AG09309 (cell line): Measurements from ENCODE around the gene COLEC11.

Source experiments
- DNase-seq: peaks from one replicate; pipeline ENCODE4 v3.0.0-alpha.2; 2010; ENCODE audit warnings: low read depth
- H3K4me3 ChIP-seq: 2 replicates; pipeline ENCODE4 v1.5.1; 2011; ENCODE audit warnings: mild to moderate bottlenecking, low read depth, low read length, moderate library complexity; ENCODE audit not compliant: control insufficient read depth
- CTCF ChIP-seq: IDR thresholded peaks from 2 replicates; pipeline ENCODE4 v1.5.1; 2011; ENCODE audit warnings: mild to moderate bottlenecking, low read depth, low read length, inconsistent platforms; ENCODE audit not compliant: insufficient read depth, control insufficient read depth; ENCODE audit errors: missing control alignments

Gene COLEC11

DNA sequence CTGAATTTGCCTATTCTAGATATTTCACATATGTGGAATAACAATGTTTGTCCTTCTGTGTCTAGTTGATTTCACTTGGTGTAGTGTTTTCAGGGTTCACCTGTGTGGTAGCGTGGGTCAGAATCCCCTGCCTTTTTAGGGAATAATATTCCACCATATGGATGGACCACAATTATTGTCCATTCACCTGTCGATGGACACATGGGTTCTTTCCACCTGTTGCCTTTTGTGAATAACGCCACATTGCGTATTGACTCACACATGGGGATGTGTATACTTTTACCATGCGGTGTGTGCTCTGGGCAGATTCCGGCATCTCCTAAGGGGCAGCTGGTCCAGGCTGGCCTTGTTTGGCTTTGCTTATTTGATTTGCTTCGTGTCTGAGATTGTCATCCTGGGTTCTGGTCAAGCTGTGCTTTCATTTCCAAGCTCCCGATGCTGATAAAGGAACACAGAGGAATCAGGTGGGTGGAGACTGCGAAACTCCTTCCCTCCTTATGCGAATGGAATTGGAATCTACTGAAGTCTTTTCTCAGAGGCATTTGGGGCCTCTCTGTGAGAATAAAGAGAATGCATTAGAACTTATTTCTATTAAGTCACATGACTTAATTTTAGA lies 44.2 kb downstream of the COLEC11 start:
- no peak overlapping the region for H3K4me3 ChIP-seq
- no peak for TF ChIP-seq CTCF
- no peak for DNase-seq

GRCh38 chr2:3639653-3640052 lies 44.7 kb downstream of the COLEC11 start:
- no peak for TF ChIP-seq CTCF
- no peak overlapping the region for H3K4me3 ChIP-seq
- no peak for DNase-seq

DNA sequence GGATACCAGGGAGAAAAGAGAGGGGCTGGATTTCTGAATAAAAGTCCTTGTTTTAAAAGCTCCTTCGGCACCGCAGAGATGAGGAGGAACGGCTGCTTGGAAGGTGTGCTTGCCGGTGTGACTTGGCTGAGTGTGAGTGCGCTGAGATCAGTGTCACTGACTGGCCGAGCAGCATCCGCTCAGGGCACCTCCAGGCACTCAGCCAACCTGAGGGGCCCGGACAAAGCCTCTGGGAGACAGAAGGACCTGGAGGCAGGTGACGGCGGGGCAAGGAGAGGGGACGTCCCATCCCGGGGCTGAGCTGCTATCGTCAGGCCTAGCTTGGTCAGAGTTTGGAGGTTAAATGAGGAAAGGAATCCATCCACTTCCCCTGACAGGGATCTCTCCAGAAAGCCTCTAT lies 46.3 kb downstream of the COLEC11 start:
- no peak for DNase-seq
- no peak overlapping the region for H3K4me3 ChIP-seq
- TF ChIP-seq CTCF, result no peak

DNA sequence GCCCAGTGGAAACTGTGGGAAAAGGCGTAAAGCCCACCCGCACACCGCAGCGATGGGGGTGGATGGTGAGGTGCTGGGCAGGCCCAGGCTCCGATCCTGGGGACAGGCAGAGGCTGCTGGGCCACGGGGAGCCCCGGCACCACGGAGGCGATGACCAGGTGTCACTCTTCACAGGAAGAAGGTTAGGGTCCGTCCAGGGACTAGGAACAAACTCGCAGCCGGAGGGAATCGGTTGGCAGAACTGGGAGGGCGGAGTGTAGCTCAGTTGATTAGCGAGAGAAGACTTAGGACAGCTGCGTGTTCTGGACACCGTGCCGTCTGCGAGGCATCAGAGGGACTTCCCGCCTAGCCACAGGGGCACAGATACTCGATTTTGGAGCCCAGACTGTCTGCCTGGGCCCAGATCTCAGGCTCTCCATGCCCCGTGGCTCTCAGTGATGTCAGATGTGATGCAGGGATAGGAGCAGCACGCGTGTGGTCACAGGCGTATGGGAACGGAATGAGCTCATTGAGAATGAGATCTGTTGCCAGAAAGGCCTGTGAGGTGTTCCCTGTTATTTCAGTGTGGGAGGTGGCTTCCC lies 47.0 kb downstream of the COLEC11 start:
- no peak for TF ChIP-seq CTCF
- DNase-seq, result no peak
- no peak overlapping the region for H3K4me3 ChIP-seq

DNA sequence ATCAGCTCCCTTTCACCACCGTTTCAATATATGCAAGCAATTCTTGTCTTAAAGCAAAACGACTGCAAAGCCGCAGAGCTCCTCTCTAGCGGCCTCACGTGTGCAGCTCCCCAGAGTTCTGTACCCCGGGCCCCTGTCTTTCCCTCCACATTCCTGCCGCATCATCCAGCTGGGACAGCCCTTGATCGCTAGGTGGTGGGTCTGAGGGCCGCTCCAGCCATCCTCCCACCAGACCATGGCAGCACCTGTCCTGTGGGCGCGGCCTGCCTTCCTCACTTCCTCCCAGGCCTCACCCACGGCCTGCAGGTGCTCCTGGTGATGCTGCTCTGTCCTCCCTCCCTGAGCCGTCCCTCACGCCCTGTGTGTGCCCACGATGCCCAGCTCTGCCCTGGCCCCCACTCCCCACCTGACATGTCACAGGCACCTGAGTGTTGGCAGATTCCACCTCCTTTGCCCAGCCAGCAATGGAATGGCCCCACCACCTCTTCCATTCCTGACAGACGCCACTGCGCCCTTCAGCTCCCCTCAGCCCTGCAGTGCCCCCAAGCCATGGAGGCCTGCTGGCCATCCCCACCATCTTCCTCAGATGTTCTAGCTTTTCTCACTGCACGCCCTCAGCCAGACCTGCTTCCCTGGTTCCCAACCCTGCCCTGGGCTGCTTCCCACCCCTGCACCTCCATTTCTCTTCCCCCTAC lies 47.8 kb downstream of the COLEC11 start:
- H3K4me3 ChIP-seq, result no peak overlapping the region
- TF ChIP-seq CTCF, result no peak
- DNase-seq, result no peak

DNA sequence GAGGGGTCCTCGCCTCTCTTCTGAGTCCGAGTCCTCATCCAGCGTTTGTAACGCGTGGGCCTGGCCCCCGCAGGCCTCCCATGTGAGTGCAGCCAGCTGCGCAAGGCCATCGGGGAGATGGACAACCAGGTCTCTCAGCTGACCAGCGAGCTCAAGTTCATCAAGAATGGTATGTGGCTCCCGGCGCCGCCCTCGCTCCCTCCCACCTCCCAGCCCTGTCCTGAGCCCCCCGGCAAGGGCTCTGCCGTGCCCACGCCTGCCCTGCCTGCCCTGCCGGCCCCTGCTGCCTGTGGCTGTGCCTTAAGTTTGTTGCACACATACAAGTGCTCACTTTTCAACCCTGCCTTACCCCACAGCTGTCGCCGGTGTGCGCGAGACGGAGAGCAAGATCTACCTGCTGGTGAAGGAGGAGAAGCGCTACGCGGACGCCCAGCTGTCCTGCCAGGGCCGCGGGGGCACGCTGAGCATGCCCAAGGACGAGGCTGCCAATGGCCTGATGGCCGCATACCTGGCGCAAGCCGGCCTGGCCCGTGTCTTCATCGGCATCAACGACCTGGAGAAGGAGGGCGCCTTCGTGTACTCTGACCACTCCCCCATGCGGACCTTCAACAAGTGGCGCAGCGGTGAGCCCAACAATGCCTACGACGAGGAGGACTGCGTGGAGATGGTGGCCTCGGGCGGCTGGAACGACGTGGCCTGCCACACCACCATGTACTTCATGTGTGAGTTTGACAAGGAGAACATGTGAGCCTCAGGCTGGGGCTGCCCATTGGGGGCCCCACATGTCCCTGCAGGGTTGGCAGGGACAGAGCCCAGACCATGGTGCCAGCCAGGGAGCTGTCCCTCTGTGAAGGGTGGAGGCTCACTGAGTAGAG lies 48.7 kb downstream of the COLEC11 start:
- TF ChIP-seq CTCF, result no peak
- no peak overlapping the region for H3K4me3 ChIP-seq
- DNase-seq, result no peak
